Measurements from ENCODE around the gene RALGPS2.
"Not testable (repeated sequence)": the region's sequence is repeated elsewhere in the genome, so short reads cannot be mapped to it uniquely, and the experiment has no call there.

Gene RALGPS2

GRCh38 chr1:178942285-178943198 is 217.5 kb downstream of the RALGPS2 start:
- DNase-seq (ENCODE audit: low read depth in 2 of 2), result no peak

DNA sequence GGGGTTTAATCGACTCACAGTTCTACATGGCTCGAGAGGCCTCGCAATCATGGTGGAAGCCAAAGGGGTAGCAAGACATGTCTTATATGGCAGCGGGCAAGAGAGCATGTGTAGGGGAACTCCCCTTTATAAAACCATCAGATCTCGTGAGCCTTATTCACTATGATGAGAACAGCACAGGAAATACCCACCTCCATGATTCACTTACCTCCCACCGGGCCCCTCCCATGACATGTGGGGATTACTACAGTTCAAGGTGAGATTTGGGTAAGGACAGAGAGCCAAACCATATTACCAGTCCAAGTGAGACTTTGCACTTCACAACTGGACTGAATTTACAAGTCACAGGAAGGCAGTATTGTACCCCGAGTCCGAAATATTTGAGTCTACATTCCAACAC is 219.7 kb downstream of the RALGPS2 start:
- DNase-seq (ENCODE audit: low read depth in 2 of 2), result no peak

DNA sequence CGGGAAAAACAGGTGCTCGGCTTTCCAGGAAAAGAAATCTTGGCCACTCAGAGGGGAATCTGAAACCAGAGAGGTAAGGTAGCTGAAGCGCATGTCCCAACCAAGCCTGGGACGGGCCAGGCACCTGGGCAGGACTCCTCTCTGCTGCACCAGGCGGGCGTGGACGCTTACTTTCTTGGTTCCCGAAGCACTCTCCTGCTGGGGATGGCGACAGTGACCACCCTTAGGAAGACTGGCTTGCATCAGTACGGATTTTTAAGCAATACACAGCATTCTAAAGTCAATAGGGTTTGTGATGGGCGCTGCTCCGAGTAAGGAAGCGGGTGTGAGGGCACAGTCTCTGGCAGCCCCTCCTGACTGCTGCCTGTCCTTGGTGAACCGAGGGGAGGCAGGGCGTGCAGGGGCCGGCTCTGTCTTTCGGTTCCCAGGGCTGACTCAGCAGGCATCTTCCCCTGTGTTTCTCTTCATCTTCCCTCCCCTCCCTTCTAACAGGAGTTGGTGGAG is 220.8 kb downstream of the RALGPS2 start:
- DNase-seq (ENCODE audit: low read depth in 2 of 2), result no peak

DNA sequence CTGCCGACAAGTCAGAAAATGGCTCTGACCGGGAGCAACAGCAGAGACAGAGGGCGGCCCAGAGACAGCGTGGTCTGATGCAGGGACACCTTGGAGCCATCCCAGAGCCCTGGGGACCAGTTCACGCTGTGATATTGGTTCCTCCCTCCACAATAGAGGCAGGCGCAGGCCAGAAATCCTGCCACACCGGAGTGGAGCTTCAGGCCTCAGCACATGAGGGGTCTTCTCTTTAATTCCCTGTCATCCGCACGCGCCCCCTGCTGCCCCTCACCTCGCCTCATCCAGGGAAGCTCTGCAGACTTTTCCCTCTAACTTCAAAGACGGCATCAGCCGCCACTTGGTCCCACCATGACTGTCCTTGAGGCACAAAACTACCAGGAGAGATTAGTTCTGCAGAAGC is 221.4 kb downstream of the RALGPS2 start:
- DNase-seq (ENCODE audit: low read depth in 2 of 2), result no peak

DNA sequence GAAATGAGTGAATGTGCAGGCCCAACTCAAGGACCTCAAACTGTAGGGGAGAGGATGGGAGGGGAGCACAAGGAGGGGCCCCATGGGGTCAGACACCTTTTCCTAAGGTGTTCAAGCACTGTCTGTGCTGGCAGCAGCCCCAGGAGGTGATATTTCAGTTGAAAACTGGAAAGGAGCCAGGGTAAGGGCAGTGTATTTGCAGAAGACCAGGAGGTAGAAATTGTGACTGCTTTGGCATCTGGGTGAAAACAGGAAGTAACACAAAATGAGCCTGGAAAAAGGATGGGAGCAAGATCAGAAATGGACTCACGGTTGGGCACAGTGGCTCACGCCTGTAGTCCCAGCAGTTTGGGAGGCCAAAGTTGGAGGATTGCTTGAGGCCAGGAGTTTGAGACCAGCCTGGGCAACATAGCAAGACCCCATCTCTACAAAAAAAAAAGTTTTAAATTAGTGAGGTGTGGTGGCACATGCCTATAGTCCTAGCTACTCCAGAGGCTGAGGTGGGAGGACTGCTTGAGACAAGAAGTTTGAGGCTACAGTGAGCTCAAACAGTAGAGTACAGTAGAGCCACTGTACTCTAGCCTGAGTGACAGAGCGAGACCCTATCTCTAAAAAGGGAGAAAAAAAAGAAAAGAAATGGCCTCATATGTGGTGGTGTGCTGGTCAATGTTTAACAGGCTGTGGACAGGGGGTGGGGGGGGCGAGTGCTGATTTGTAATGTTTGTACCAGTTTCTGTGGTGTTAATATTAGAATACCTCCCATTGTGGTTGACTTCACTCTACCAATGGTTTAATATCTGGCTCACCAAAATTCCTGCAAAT is 222.0 kb downstream of the RALGPS2 start:
- DNase-seq (ENCODE audit: low read depth in 2 of 2), result no peak

GRCh38 chr1:178947677-178947981 is 222.6 kb downstream of the RALGPS2 start:
- DNase-seq (ENCODE audit: low read depth in 2 of 2), result no peak

DNA sequence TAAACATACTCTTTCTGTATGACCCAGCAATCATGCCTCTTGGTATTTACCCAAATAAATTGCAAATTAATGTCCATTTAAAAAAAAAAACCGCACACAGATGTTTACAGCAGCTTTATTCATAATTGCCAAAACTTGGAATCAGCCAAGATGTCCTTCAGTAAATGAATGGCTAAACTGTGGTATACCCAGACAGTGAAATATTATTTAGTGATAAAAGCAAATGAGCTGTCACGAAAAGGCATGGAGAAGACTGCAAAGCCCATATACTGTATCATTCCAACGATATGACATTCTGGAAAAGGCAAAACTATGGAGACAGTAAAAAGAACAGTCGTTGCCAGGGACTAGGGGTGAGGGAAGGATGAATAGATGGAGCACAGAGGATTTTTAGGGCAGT is 223.6 kb downstream of the RALGPS2 start:
- DNase-seq (ENCODE audit: low read depth in 2 of 2), result no peak

DNA sequence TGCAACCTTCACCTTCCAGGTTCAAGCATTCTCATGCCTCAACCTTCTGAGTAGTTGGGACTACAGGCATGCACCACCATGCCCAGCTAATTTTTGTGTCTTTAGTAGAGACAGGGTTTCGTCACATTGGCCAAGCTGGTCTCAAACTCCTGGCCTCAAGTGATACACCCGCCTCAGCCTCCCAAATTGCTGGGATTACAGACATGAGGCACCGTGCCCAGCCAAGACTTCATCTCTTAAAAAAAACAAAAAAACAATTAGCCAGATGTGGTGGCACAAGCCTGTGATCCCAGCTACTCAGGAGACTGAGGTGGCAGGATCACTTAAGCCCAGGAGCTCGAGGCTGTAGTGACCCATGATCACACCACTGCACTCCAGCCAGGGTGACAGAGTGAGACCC is 224.8 kb downstream of the RALGPS2 start:
- not testable (repeated sequence) for DNase-seq (ENCODE audit: low read depth in 2 of 2)

DNA sequence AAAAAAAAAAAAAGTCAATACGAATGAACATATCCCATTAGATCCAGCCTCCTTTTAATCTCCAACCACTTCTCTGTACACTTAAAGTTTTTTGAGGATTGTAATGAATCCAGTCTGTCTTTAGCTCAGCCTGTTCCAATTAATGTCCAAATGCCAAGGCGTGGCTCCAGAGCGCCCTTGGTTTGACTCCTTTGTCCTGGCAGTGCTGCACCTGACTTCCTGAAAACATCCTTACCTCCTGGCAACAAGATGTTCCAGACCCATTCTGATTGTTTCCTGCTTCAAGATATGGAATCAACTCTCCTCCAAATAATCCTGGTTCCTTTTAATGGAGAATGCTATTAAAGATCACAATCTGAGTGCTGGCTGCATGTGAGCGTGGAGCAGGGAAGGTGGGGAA is 226.6 kb downstream of the RALGPS2 start:
- no peak for DNase-seq (ENCODE audit: low read depth in 2 of 2)

DNA sequence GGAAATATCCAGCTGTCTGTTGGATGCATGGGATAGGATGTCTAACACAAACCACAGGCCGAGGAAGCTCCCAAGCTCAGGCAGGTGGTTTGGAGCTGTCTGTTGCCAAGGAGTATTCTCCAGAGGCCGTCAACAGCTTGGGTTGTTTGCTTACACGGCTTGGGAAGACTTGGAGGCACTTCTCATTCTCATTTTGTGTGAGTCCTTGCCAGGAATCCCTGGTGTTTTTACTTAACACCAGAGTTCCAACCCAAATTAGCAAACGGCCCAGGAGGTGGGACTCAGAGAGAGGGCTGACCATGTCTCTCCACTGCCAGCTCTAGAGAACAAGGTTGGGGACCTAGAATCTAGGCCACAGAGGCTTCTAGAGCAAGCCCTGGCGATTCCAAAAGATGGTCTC is 228.0 kb downstream of the RALGPS2 start:
- DNase-seq (ENCODE audit: low read depth in 2 of 2), result no peak

- DNase-seq (ENCODE audit: low read depth in 2 of 2), result no peak
Observed at GRCh38 chr1:178953538-178954324, 228.7 kb downstream of the RALGPS2 start.

DNA sequence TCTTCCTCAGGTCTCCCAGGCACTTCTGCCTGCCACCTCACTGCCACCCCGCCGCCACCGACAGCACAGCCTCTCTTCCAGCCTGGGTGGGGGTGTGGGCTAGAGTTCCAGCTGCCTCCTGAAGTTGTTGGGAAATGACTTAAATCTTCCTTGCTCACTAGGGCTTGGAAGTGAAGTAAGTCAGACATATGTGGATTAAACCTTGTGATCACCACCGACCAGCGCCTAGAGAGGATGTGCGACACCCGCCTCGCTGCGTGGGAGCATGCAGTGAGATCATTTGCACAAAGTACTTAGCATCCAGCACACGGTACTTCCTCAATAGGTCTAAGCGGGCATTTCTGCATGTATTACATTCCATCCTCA is 229.3 kb downstream of the RALGPS2 start:
- no peak for DNase-seq (ENCODE audit: low read depth in 2 of 2)

DNA sequence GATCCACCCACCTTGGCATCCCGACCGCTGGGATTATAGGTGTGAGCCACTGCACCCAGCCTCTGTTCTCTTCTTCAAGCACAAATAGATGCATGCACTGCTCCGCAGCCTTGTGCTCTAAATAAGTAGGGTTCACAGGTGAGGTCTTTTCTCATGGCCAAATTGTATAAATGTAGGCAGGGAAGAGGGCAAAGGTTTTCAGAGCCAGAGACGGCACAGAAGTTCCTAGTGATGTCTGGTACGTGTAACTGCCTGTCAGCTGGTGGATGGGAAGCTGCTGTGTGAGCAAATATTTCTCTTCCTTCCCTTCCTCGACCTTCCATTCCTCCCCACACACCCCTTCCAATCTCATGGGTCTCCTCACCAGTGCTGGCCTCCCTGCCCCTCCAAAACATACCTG is 229.9 kb downstream of the RALGPS2 start:
- no peak for DNase-seq (ENCODE audit: low read depth in 2 of 2)

DNA sequence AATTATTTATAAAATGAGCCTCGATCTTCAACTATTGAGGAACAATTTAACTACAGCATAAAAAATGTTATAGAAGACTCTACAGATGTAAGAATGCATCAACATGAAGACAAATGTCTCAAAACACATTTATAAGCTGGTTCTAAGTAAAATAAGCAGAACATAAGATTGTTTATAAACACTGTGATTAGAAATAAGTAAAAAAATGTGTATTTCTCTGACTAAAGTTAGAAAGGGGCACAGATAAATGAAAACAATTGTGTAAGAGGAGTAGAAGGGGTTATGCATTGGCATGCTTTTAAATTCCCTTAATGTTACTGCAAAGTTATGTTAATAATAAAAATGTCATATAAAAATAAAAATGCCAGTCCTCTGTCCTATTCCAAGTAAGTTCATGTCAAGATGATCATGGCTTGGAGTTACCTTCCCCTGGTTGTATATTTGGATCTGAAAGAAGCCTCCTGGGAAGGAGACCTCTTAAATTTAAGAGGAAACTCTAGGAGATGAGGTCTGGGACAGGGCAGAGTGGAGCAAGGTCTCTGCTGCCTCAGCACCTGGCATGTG is 230.4 kb downstream of the RALGPS2 start:
- DNase-seq (ENCODE audit: low read depth in 2 of 2), result no peak

DNA sequence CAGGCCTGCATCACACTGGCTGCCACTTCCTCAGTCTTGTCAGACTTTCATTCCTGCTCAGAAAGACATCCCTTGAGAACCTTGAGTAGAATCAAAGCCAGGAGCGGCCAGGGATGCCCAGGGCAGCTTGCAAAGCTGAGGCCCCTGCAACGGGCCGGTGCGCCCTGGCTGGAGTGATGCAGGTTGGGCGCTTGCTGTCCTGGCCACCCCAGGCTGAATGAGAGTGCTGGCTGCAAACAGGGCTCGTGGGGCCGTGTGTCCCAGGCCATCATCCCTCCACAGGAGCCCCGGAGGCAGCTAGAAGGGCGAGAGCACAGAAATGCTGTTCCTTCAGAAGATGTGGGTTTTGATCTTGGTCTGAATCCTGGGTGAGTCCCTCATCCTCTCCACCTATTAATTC is 233.4 kb downstream of the RALGPS2 start:
- no peak for DNase-seq (ENCODE audit: low read depth in 2 of 2)

- DNase-seq (ENCODE audit: low read depth in 2 of 2), result no peak
Observed at GRCh38 chr1:178959543-178960460, 234.8 kb downstream of the RALGPS2 start.

DNA sequence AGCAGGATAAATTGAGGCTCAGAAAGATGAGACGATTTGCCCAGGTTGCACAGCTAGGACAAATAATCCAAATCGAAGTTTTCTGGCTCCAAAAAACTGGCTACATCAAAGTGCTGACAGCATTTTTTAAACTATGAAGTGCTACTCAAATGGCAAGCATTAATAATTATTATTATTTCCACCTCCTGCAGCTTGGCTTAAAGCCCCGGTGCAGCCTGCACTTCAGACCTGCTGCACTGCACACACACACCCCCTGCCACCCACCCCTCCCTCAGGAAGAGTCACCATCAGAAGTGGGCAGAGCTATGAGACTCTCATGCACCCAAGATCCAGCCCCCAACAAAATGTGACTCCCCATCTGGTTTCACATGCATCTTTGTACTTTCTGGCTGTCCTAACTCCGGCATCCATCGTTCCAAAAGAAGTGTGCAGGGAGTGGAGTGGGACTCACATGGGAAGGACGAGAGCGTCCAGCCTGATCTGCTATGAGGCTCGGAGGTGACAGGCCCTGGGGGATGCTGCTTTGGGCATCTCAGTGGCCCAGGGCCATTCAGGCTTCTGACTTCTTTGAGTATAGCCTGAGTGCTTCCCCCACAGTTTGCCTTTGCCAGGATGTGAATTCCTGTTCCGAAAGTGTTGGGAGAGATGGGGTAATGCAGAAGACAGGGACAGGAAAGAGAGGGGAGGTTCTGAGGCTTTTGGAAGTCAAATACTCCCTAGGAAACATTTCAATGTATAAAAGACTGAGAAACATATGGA is 235.6 kb downstream of the RALGPS2 start:
- no peak for DNase-seq (ENCODE audit: low read depth in 2 of 2)

DNA sequence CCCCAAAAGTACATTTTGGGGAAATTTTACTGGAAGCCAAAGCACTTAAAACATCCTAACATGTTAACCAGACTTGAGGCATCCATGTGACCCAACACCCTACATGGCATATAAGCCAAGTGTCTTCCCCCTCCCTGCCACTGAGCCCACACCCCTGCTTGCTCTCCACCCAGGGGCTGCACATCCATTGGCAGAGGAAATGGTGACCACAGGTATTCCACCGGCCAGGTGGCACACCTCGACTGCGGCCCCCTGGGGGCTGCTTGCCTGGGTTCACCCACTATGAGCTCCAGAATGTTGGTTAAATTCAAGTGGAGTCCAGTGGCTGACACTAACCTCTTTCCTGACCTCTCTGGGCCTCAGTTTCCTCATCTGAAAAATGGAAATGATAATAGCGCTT is 236.3 kb downstream of the RALGPS2 start:
- DNase-seq (ENCODE audit: low read depth in 2 of 2), result no peak

DNA sequence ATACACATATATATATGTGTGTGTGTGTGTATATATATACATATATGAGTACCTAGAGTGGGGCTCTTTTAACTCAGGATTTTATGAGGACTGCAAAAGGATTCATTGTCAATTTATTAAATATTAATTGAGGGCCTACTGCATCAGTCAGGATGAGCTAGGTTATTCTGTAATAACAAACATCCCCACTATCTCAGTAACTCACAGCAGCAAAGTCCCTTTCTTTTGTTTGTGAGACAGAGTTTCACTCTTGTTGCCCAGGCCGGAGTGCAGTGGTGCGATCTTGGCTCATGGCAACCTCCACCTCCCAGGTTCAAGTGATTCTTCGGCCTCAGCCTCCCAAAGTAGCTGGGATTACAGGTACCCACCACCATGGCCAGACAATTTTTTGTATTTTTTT is 236.8 kb downstream of the RALGPS2 start:
- no peak for DNase-seq (ENCODE audit: low read depth in 2 of 2)

Measured in stimulated activated CD4-positive, alpha-beta T cell treated with anti-CD3 and anti-CD28 coated beads, Interleukin-1b, Interleukin-23, amount 100 ng/mL, for 1 hour (primary cell).